ENCODE data around the gene PERCC1.

- no peak for TF ChIP-seq CTCF (IDR thresholded peaks at IDR 0.05)
- TF ChIP-seq ZFX (IDR thresholded peaks at IDR 0.05; ENCODE audit: borderline replicate concordance), result no peak
These were observed 6.7 kb downstream of the PERCC1 start for GRCh38 chr16:1437606-1438005.

All from 22Rv1 (cell line).